H9 (cell line): ENCODE data around the gene PKNOX2. TPM values are rescaled to one million over a fixed set of nuclear protein-coding genes. Genes with fewer than 3 reads are reported as not detected.

Source experiments
- DNase-seq: peaks from one replicate; pipeline ENCODE4 v3.0.0-alpha.2; 2017
- H2AFZ ChIP-seq: one replicate; pipeline ENCODE4 v1.6.1; 2013; ENCODE audit warnings: mild to moderate bottlenecking, low read length, control low read depth, moderate library complexity
- H2AK5ac ChIP-seq: 2 replicates; pipeline ENCODE4 v1.6.1; 2013; ENCODE audit warnings: low read length, control low read depth, mixed read lengths; ENCODE audit not compliant: insufficient read length
- H2BK120ac ChIP-seq: one replicate; pipeline ENCODE4 v1.6.1; 2013; ENCODE audit warnings: low read depth, mild to moderate bottlenecking, low read length, control low read depth, inconsistent platforms; ENCODE audit not compliant: poor library complexity, severe bottlenecking
- H2BK12ac ChIP-seq: 2 replicates; pipeline ENCODE4 v1.6.1; 2013; ENCODE audit warnings: low read length, control low read depth, mixed read lengths, low read depth; ENCODE audit not compliant: insufficient read length
- H2BK15ac ChIP-seq: 2 replicates; pipeline ENCODE4 v1.6.1; 2013; ENCODE audit warnings: low read depth, low read length, control low read depth
- H2BK20ac ChIP-seq: one replicate; pipeline ENCODE4 v1.6.1; 2013; ENCODE audit warnings: low read depth, mild to moderate bottlenecking, low read length, control low read depth, inconsistent platforms; ENCODE audit not compliant: poor library complexity, severe bottlenecking
- H2BK5ac ChIP-seq: 2 replicates; pipeline ENCODE4 v1.6.1; 2013; ENCODE audit warnings: low read length, control low read depth, mixed read lengths; ENCODE audit not compliant: insufficient read length
- H3K14ac ChIP-seq: 2 replicates; pipeline ENCODE4 v1.6.1; 2013; ENCODE audit warnings: low read length, control low read depth; ENCODE audit not compliant: insufficient read depth
- H3K18ac ChIP-seq: 2 replicates; pipeline ENCODE4 v1.6.1; 2013; ENCODE audit warnings: low read depth, mild to moderate bottlenecking, mixed read lengths, low read length, control low read depth; ENCODE audit not compliant: insufficient read length
- H3K23ac ChIP-seq: 2 replicates; pipeline ENCODE4 v1.6.1; 2013; ENCODE audit warnings: low read length, control low read depth, mixed read lengths, low read depth; ENCODE audit not compliant: insufficient read length
- H3K23me2 ChIP-seq: 2 replicates; pipeline ENCODE4 v1.6.1; 2013; ENCODE audit warnings: low read depth, mild to moderate bottlenecking, mixed read lengths, low read length, control low read depth; ENCODE audit not compliant: insufficient read length, poor library complexity, severe bottlenecking
- H3K27ac ChIP-seq: 2 replicates; pipeline ENCODE4 v1.5.1; 2013; ENCODE audit warnings: low read length, control low read depth, mixed read lengths, low read depth; ENCODE audit not compliant: insufficient read length
- H3K27me3 ChIP-seq: 2 replicates; pipeline ENCODE4 v1.6.1; 2013; ENCODE audit warnings: low read length, control low read depth, inconsistent platforms; ENCODE audit not compliant: insufficient read depth
- H3K4ac ChIP-seq: 2 replicates; pipeline ENCODE4 v1.6.1; 2013; ENCODE audit warnings: low read depth, mild to moderate bottlenecking, control low read depth, inconsistent platforms, low read length, moderate library complexity
- H3K4me1 ChIP-seq: 2 replicates; pipeline ENCODE4 v1.6.1; 2013; ENCODE audit warnings: low read length, control low read depth, inconsistent platforms; ENCODE audit not compliant: insufficient read depth
- H3K4me2 ChIP-seq: 2 replicates; pipeline ENCODE4 v1.6.1; 2013; ENCODE audit warnings: low read length, control low read depth, mixed read lengths; ENCODE audit not compliant: insufficient read length, insufficient read depth
- H3K56ac ChIP-seq: 2 replicates; pipeline ENCODE4 v1.6.1; 2013; ENCODE audit warnings: low read depth, mild to moderate bottlenecking, mixed read lengths, low read length, control low read depth; ENCODE audit not compliant: insufficient read length
- H3K79me1 ChIP-seq: 2 replicates; pipeline ENCODE4 v1.6.1; 2013; ENCODE audit warnings: low read depth, mild to moderate bottlenecking, moderate library complexity, low read length, control low read depth, inconsistent platforms; ENCODE audit not compliant: insufficient read depth, poor library complexity, severe bottlenecking
- H3K79me2 ChIP-seq: 2 replicates; pipeline ENCODE4 v1.6.1; 2013; ENCODE audit warnings: low read length, control low read depth, inconsistent platforms; ENCODE audit not compliant: insufficient read depth
- H3K9ac ChIP-seq: 2 replicates; pipeline ENCODE4 v1.6.1; 2013; ENCODE audit warnings: low read length, control low read depth, mixed read lengths; ENCODE audit not compliant: insufficient read length; ENCODE audit errors: extremely low read depth
- H3K9me3 ChIP-seq: one replicate; pipeline ENCODE4 v1.6.1; 2013; ENCODE audit warnings: low read depth, low read length, inconsistent platforms; ENCODE audit not compliant: control insufficient read depth
- H3T11ph ChIP-seq: one replicate; pipeline ENCODE4 v1.6.1; 2013; ENCODE audit warnings: mild to moderate bottlenecking, low read length, control low read depth, inconsistent platforms
- H4K20me1 ChIP-seq: one replicate; pipeline ENCODE4 v1.6.1; 2013; ENCODE audit not compliant: control insufficient read depth, insufficient read length, insufficient read depth
- H4K5ac ChIP-seq: 2 replicates; pipeline ENCODE4 v1.6.1; 2013; ENCODE audit warnings: low read depth, mild to moderate bottlenecking, mixed read lengths, low read length, control low read depth; ENCODE audit not compliant: insufficient read length
- H4K8ac ChIP-seq: replicated peaks from 2 replicates; pipeline ENCODE4 v1.6.1; 2013; ENCODE audit warnings: low read length, control low read depth, mixed read lengths, low read depth; ENCODE audit not compliant: insufficient read length
- H4K91ac ChIP-seq: 2 replicates; pipeline ENCODE4 v1.6.1; 2013; ENCODE audit warnings: low read depth, mild to moderate bottlenecking, moderate library complexity, mixed read lengths, low read length, control low read depth; ENCODE audit not compliant: insufficient read length
- H3K27ac Mint-ChIP-seq, 3 experiments: 2 replicates in 2 of 3; 3 replicates in 1 of 3; pipeline ENCODE4 v1.8.0; 2020 to 2021; ENCODE audit warnings: mixed read lengths in 3 of 3, mild to moderate bottlenecking in 1 of 3, moderate library complexity in 1 of 3
- H3K27me3 Mint-ChIP-seq: 2 replicates; pipeline ENCODE4 v1.8.0; 2021; ENCODE audit warnings: low read depth, mild to moderate bottlenecking, moderate library complexity, mixed read lengths
- H3K36me3 Mint-ChIP-seq, 3 experiments: 2 replicates in 2 of 3; 3 replicates in 1 of 3; pipeline ENCODE4 v1.8.0; 2020 to 2021; ENCODE audit warnings: low read depth in 3 of 3, mixed read lengths in 3 of 3; ENCODE audit not compliant: insufficient read depth in 1 of 3
- H3K4me1 Mint-ChIP-seq, 2 experiments: 2 replicates each; pipeline ENCODE4 v1.8.0; 2020; ENCODE audit warnings: mixed read lengths in 2 of 2
- H3K4me3 Mint-ChIP-seq, 2 experiments: 2 replicates in 1 of 2; 3 replicates in 1 of 2; pipeline ENCODE4 v1.8.0; 2020 to 2021; ENCODE audit warnings: mild to moderate bottlenecking in 2 of 2, mixed read lengths in 2 of 2, moderate library complexity in 1 of 2
- H3K9me3 Mint-ChIP-seq, 2 experiments: 2 replicates in 1 of 2; 3 replicates in 1 of 2; pipeline ENCODE4 v1.8.0; 2020; ENCODE audit warnings: mild to moderate bottlenecking in 2 of 2, mixed read lengths in 2 of 2, moderate library complexity in 1 of 2
- WGBS: extraction: QIAGEN DNeasy Blood & Tissue Kit; methylation state at CpG from one replicate; pipeline ENCODE4 v1.1.7; 2013; ENCODE audit warnings: missing lambda C conversion rate, low lambda C conversion rate, mixed read lengths; ENCODE audit not compliant: insufficient read length; ENCODE audit errors: extremely low coverage; 5-methylcytosine and 5-hydroxymethylcytosine counted together
- total RNA-seq: library from RNA; stranded (reverse); gene quantifications from 2 replicates; pipeline ENCODE4 v1.2.1, GENCODE V29; 2021
- TF ChIP-seq, protein P1 (sequence below): fragments of 200-600 bp; sonication (generic); conservative IDR thresholded peaks from 3 replicates; pipeline ENCODE4 v1.8.0; 2021; ENCODE audit warnings: antibody characterized with exemption, mild to moderate bottlenecking

The PKNOX2 gene
- total RNA-seq, 1 experiment from 2014 or later, result 1.3 TPM

DNA sequence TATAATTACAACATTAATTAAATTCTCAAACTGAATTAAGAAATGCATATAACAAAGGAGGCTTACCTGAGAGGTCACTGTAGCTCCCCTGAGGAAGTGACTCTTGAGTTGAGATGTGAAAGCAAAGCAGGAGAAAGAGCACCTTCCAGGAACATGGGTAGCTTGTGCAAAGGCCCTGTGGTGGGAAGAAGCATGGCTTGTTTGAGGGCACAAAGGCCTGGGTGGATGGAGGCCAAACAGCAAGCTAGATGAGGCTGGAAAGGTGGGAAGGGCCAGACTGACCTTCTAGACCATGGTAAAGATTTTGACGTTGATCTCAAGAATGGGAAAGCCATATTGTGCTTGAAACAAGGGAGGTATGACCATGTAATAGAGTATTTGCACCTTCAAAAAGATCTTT, 155.1 kb downstream of the PKNOX2 start:
- H3K27ac Mint-ChIP-seq, result no peak overlapping the region
- TF ChIP-seq, protein P1, sequence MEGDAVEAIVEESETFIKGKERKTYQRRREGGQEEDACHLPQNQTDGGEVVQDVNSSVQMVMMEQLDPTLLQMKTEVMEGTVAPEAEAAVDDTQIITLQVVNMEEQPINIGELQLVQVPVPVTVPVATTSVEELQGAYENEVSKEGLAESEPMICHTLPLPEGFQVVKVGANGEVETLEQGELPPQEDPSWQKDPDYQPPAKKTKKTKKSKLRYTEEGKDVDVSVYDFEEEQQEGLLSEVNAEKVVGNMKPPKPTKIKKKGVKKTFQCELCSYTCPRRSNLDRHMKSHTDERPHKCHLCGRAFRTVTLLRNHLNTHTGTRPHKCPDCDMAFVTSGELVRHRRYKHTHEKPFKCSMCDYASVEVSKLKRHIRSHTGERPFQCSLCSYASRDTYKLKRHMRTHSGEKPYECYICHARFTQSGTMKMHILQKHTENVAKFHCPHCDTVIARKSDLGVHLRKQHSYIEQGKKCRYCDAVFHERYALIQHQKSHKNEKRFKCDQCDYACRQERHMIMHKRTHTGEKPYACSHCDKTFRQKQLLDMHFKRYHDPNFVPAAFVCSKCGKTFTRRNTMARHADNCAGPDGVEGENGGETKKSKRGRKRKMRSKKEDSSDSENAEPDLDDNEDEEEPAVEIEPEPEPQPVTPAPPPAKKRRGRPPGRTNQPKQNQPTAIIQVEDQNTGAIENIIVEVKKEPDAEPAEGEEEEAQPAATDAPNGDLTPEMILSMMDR, result no peak
- H3K18ac ChIP-seq, result no peak overlapping the region
- H3K23me2 ChIP-seq, result no peaks in the 10 kb centered on the region
- no peak for DNase-seq
- H3T11ph ChIP-seq, result no peak overlapping the region
- no peak overlapping the region for H2AK5ac ChIP-seq
- H3K4me2 ChIP-seq, result no peak overlapping the region
- H3K79me1 ChIP-seq, result no peaks in the 10 kb centered on the region
- no peak overlapping the region for H2AFZ ChIP-seq
- H2BK15ac ChIP-seq, result no peak overlapping the region
- peaks cover 18 to 24% of the 10 kb centered on the region in 2 experiments for H3K4me1 Mint-ChIP-seq
- H3K14ac ChIP-seq, result no peak overlapping the region
- no peaks in the 10 kb centered on the region for H3K27me3 ChIP-seq
- no peak overlapping the region for H3K4me3 Mint-ChIP-seq
- H3K4ac ChIP-seq, result no peak overlapping the region
- H3K36me3 Mint-ChIP-seq, result peaks cover 0 to 16% (median 8%) of the 10 kb centered on the region in 3 experiments; a peak in 5 of 7 replicates
- H4K91ac ChIP-seq, result no peak overlapping the region
- no peak overlapping the region for H3K27ac ChIP-seq
- H3K27me3 Mint-ChIP-seq, result peaks cover 11% of the 10 kb centered on the region
- no peak overlapping the region for H4K5ac ChIP-seq
- no peaks in the 10 kb centered on the region for H3K4me1 ChIP-seq
- H3K9ac ChIP-seq, result no peak overlapping the region
- H2BK20ac ChIP-seq, result no peak overlapping the region
- H3K56ac ChIP-seq, result no peak overlapping the region
- H3K23ac ChIP-seq, result no peak overlapping the region
- WGBS, result no CpG with 5 or more reads among the region's 1 CpG
- no peak overlapping the region for H2BK12ac ChIP-seq
- H2BK120ac ChIP-seq, result no peak overlapping the region
- no peak overlapping the region for H4K8ac ChIP-seq
- H4K20me1 ChIP-seq, result no peaks in the 10 kb centered on the region
- no peaks in the 10 kb centered on the region for H3K9me3 ChIP-seq
- peaks cover 6 to 9% of the 10 kb centered on the region in 2 experiments for H3K9me3 Mint-ChIP-seq
- H2BK5ac ChIP-seq, result no peak overlapping the region
- no peaks in the 10 kb centered on the region for H3K79me2 ChIP-seq
